Effector memory CD4-positive, alpha-beta T cell (primary cell): ENCODE data around the gene CNN3.
A peak's percentile ranks its signal among the peaks of the same experiment; 100 is the strongest.

Experiments
- DNase-seq, 3 donors: peaks; one replicate each; pipeline ENCODE4 v3.0.0-alpha.2; 2020
- H3K27ac ChIP-seq: 2 replicates; pipeline ENCODE4 v1.7.0; 2013; ENCODE audit warnings: mild to moderate bottlenecking, low read length, moderate library complexity; ENCODE audit not compliant: insufficient read depth, poor library complexity, severe bottlenecking
- H3K27me3 ChIP-seq: replicated peaks from 2 replicates; pipeline ENCODE4 v1.7.0; 2013; ENCODE audit warnings: mild to moderate bottlenecking, low read length; ENCODE audit not compliant: insufficient read depth, control insufficient read depth, poor library complexity, severe bottlenecking
- H3K36me3 ChIP-seq: 2 replicates; pipeline ENCODE4 v1.7.0; 2013; ENCODE audit warnings: mild to moderate bottlenecking, low read length, moderate library complexity; ENCODE audit not compliant: control insufficient read depth, insufficient read depth
- H3K4me1 ChIP-seq: 2 replicates; pipeline ENCODE4 v1.7.0; 2013; ENCODE audit warnings: low read length, mild to moderate bottlenecking; ENCODE audit not compliant: control insufficient read depth, insufficient read depth, poor library complexity, severe bottlenecking
- H3K4me3 ChIP-seq: 2 replicates; pipeline ENCODE4 v1.7.0; 2013; ENCODE audit warnings: low read length, low read depth, mild to moderate bottlenecking; ENCODE audit not compliant: insufficient read depth, poor library complexity, severe bottlenecking
- H3K9me3 ChIP-seq: 2 replicates; pipeline ENCODE4 v1.7.0; 2013; ENCODE audit warnings: mild to moderate bottlenecking, low read length, moderate library complexity; ENCODE audit not compliant: control insufficient read depth

CNN3 gene

DNA sequence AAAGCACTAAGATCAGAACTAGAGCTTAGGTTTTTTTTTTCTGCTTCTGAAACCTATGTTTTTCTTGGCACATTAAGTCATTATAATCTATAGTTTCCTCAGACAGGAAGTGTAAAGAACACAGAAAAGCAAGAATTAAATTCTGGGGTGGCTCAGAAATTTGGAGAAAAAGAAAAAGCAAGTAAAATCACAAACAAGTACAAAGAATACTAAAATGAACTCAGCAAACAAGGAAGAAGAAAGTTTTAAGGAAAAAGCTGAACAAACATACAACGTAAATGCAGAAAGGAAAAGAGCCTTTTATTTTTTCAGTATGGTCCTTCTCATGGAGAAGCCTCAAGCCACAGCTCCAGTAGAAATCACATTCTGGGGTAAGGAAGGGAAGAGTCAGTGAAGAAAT lies 8.6 kb upstream of the CNN3 start:
- H3K36me3 ChIP-seq: no peaks in the 10 kb centered on the region
- H3K4me1 ChIP-seq: no peaks in the 10 kb centered on the region
- H3K27ac ChIP-seq: no peak overlapping the region
- H3K4me3 ChIP-seq: no peak overlapping the region
- no peaks in the 10 kb centered on the region for H3K27me3 ChIP-seq
- no peaks in the 10 kb centered on the region for H3K9me3 ChIP-seq
- DNase-seq: no peak

GRCh38 chr1:94935034-94935433 lies 8.1 kb upstream of the CNN3 start:
- Histone ChIP-seq H3K4me3 (no peak overlapping the region), H3K4me1 (no peaks in the 10 kb centered on the region), H3K9me3 (no peaks in the 10 kb centered on the region), H3K36me3 (no peaks in the 10 kb centered on the region), H3K27me3 (no peaks in the 10 kb centered on the region), H3K27ac (no peak overlapping the region)
- DNase-seq: no peak

GRCh38 chr1:94934551-94934950 lies 7.6 kb upstream of the CNN3 start:
- no peaks in the 10 kb centered on the region for H3K9me3 ChIP-seq
- DNase-seq: no peak
- H3K4me3 ChIP-seq: no peak overlapping the region
- H3K4me1 ChIP-seq: no peaks in the 10 kb centered on the region
- no peaks in the 10 kb centered on the region for H3K27me3 ChIP-seq
- no peaks in the 10 kb centered on the region for H3K36me3 ChIP-seq
- no peak overlapping the region for H3K27ac ChIP-seq

DNA sequence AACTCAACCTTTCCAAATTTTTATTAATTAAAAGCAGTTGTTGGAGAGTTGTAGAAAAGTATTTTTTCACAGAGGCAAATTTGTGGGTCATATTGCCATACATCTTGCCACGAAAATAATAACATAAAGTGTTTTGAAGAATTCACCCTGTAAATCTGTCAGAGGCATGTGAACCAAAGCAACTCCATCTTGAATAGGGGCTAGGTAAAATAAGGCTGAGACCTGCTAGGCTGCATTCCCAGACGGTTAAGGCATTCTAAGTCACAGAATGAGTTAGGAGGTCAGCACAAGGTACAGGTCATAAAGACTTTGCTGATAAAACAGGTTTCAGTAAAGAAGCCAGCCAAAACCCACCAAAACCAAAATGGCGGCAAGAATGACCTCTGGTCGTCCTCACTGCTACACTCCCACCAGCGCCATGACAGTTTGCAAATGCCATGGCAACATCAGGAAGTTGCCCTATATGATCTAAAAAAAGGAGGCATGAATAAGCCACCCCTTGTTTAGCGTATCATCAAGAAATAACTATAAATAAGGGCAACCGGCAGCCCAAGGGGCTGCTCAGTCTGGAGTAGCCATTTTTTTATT lies 4.4 kb upstream of the CNN3 start:
- Histone ChIP-seq H3K27ac (no peak overlapping the region), H3K9me3 (no peaks in the 10 kb centered on the region)
- no peak for DNase-seq

DNA sequence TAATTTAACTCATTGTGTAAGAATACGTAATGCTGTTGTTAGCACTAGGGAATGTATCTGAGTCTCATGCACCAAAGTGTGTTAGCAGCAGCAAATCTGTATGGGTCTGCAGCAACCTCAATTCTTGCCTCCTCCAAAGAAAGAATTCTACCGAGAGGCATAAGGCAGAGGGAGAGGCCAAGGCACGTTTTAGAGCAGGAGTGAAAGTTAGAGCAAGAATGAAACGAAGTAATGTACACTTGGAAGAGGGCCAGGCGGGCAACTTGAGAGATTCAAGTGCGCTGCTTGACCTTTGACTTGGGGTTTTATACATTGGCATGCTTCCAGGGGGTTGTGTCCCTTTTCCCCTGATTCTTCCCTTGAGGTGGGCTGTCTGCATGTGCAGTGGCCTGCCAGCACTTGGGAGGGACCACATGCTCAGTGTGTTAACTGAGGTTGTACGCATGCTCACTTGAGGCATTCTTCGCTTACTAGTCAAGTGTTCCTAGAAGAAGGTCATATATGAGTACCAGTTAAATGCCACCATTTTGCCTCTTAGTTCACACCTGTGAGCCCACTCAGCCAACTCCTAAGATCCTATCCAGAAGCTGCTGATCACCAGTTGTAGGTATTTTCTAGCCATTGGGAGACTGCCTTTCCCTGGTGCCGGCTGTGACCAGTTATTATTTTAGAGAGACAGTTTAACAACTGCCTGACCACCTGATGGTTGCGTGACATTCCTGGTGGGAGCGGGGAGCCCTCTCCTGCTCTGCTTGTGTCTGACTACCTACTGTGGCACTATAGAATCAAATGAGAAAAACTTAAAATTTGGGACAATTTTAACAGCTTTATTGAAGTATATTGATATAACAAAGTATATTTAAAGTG lies 2.7 kb upstream of the CNN3 start:
- Histone ChIP-seq H3K4me3 (no peak overlapping the region), H3K4me1 (peaks cover 12% of the 10 kb centered on the region), H3K36me3 (no peaks in the 10 kb centered on the region), H3K27me3 (peaks cover 12% of the 10 kb centered on the region), H3K27ac (no peak overlapping the region), H3K9me3 (no peaks in the 10 kb centered on the region)
- no peak for DNase-seq

More for the DNA sequence above, 4.4 kb upstream of the CNN3 start:
- H3K36me3 ChIP-seq: no peaks in the 10 kb centered on the region
- peaks cover 7% of the 10 kb centered on the region for H3K27me3 ChIP-seq
- H3K4me1 ChIP-seq: peaks cover 5% of the 10 kb centered on the region
- H3K4me3 ChIP-seq: no peak overlapping the region

DNA sequence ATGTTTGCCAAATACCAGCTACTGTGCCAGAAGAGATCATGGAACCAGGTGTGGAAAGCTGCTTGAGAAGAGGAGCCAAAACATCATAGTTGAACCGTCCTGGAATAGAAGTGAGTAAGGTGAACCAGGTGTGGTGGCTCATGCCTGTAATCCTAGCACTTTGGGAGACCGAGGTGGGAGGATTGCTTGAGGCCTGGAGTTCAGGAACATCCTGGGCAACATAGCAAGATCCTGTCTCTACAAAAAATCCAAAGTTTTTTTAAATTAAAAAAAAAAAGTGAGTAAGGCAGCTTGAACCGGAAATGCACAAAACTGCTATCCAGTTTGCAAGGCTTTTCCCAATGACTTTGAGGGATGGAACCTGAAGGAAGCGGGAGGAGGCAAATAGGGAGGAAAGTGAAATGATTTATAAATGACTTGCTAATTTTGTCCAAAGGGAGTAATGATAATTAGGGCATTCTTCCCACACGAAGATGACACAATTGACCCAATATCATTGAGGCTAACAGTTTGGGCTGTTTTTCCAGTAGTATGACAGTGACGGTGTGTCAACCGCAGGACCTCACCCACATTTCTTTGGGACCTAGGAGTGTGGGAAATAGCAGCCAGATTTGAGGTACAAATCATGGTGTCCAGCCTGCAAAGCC lies 1.5 kb upstream of the CNN3 start:
- DNase-seq: no peak
- peaks cover 12% of the 10 kb centered on the region for H3K27me3 ChIP-seq
- no peaks in the 10 kb centered on the region for H3K9me3 ChIP-seq
- peaks cover 12% of the 10 kb centered on the region for H3K4me1 ChIP-seq
- H3K27ac ChIP-seq: no peak overlapping the region
- no peak overlapping the region for H3K4me3 ChIP-seq
- H3K36me3 ChIP-seq: no peaks in the 10 kb centered on the region

DNA sequence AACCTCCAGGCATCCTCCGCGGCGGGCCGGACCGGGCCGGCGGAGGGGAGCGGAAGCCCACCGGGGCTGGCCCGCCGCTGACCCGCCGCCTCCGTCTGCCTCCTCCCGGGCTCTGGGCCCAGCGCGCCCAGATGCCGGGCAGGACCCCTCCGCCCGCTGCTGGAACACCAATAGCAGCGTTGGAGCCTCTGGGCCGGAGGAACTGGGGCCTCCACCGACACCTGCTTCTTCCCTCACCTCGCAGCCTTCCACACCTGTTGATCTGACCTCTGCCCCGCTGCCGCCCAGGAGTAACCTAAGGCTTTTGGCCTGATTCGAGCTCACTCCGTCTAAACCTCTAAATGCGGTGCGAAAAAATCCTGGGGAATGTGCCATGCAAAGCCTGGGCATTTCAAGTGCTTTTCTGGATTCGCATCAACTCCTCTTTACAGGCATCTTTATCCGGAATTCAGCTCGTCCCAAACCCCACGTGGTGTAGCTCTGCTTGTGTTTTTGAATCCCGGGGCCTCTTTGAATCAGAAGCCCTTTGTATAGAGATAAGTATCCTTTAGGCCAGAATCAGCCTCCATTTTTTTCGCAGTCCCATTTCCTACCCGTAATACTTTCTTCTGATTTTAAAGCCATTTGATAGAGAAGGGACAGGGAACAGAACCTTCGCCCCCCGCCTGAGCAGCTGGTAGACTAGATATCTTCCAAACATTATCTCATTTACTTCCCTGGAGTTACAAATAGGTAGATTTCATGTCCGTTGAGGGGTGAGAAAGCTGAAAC lies 680 bp upstream of the CNN3 start:
- H3K4me3 ChIP-seq: peak overlapping the region; percentile 62
- peaks cover 12% of the 10 kb centered on the region for H3K27me3 ChIP-seq
- no peak overlapping the region for H3K27ac ChIP-seq
- H3K4me1 ChIP-seq: peaks cover 12% of the 10 kb centered on the region
- no peak for DNase-seq
- H3K9me3 ChIP-seq: no peaks in the 10 kb centered on the region
- no peaks in the 10 kb centered on the region for H3K36me3 ChIP-seq

DNA sequence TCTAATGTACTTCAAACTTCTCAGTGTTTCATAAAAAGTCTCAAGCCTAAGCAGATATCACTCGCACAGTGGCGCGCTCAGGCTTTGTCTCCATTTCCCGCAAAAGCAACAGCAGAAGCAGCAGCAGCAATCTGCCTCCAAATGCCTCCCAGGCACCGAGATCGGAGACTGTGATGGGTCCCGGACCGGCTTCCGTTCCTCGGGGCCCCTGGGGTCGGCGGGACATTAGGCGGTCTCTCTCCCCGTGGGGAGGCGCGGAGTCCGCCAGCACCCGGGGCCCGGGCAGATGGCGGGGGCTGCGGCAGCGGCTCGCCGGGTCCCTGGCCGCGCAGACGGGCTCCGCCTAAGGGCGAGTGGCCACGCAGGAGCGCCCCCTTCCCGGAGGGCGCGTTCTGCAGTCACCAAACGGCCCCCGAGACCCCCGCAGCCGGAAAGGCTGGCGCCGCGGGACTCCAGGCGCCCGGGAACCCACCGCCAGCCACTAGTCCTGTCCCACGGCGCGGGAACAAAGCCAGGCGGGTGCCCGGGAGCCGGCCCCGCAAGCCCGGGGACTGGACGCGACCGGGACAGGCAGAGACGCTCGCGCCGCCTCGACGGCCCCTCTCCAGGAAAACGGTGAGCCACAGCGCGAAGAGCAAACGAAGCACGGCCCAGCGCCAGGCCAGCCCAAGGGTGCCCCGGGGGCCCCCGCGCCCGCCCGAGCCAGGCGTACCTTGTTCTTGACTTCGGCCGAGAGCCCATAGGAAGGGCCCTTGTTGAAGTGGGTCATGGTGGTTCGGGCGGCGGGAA lies 590 bp downstream of the CNN3 start:
- peak overlapping the region; percentile 62 for H3K4me3 ChIP-seq
- H3K27ac ChIP-seq: no peak overlapping the region
- no peaks in the 10 kb centered on the region for H3K9me3 ChIP-seq
- DNase-seq: no peak
- peaks cover 12% of the 10 kb centered on the region for H3K27me3 ChIP-seq
- no peaks in the 10 kb centered on the region for H3K36me3 ChIP-seq
- H3K4me1 ChIP-seq: peaks cover 12% of the 10 kb centered on the region

GRCh38 chr1:94925561-94926125 lies 1.3 kb downstream of the CNN3 start:
- H3K9me3 ChIP-seq: no peaks in the 10 kb centered on the region
- H3K27ac ChIP-seq: no peak overlapping the region
- H3K27me3 ChIP-seq: peaks cover 12% of the 10 kb centered on the region
- H3K4me3 ChIP-seq: peak overlapping the region; percentile 62
- peaks cover 12% of the 10 kb centered on the region for H3K4me1 ChIP-seq
- DNase-seq: no peak
- no peaks in the 10 kb centered on the region for H3K36me3 ChIP-seq
